Ishikawa (cell line): ENCODE measurements around the gene SLC27A5.

Experiments used
- FOXM1 ChIP-seq: IDR thresholded peaks from 2 replicates; pipeline ENCODE4 v1.6.1; 2012; ENCODE audit warnings: low read depth, borderline replicate concordance
- NFIC ChIP-seq: IDR thresholded peaks from 2 replicates; pipeline ENCODE4 v1.6.1; 2012
- RAD21 ChIP-seq: IDR thresholded peaks from 2 replicates; pipeline ENCODE4 v1.6.1; 2012; ENCODE audit warnings: low read depth
- TEAD4 ChIP-seq: IDR thresholded peaks from 2 replicates; pipeline ENCODE4 v1.6.1; 2012
- YY1 ChIP-seq: IDR thresholded peaks from 2 replicates; pipeline ENCODE4 v1.6.1; 2012; ENCODE audit warnings: low read depth
- ZBTB7A ChIP-seq: IDR thresholded peaks from 2 replicates; pipeline ENCODE4 v1.6.1; 2012; ENCODE audit warnings: low read depth
- TF ChIP-seq, protein P1 (sequence below): IDR thresholded peaks from 2 replicates; pipeline ENCODE4 v1.6.1; 2012; ENCODE audit warnings: low read depth, mild to moderate bottlenecking

DNA sequence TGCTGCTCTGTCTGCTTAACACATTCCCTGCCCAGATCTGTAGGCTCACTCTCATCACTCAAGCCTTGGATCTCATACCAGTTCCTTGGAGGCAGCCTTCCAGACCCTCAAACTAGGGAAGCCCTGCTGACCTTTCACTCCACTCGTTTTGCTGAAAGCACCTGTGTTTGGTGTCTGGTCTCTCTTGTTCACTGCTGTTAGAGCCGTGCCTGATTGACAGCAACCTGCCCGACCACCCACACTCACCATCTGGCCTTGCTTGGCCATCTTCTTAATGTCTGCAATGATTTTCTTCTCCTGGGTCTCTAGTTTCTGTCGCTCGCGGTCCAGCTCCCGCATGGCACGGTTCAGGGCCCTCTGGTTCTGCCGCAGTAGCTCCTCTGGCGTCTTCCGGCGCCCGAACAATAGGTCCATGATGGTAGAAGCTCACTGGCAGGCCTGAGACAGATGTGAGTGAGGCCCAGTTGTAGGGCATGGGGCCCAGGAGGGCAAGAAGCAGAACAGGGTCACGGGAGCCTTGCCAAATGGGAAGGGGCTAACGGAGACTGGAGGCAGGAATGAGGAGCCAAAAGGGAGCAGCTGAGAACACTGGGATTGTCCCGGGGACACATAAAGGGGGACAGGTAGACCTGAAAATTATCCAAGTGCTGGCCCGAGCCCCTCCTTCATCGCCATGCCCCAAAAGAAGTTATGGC is 42.2 kb upstream of the SLC27A5 start:
- TF ChIP-seq, protein P1, sequence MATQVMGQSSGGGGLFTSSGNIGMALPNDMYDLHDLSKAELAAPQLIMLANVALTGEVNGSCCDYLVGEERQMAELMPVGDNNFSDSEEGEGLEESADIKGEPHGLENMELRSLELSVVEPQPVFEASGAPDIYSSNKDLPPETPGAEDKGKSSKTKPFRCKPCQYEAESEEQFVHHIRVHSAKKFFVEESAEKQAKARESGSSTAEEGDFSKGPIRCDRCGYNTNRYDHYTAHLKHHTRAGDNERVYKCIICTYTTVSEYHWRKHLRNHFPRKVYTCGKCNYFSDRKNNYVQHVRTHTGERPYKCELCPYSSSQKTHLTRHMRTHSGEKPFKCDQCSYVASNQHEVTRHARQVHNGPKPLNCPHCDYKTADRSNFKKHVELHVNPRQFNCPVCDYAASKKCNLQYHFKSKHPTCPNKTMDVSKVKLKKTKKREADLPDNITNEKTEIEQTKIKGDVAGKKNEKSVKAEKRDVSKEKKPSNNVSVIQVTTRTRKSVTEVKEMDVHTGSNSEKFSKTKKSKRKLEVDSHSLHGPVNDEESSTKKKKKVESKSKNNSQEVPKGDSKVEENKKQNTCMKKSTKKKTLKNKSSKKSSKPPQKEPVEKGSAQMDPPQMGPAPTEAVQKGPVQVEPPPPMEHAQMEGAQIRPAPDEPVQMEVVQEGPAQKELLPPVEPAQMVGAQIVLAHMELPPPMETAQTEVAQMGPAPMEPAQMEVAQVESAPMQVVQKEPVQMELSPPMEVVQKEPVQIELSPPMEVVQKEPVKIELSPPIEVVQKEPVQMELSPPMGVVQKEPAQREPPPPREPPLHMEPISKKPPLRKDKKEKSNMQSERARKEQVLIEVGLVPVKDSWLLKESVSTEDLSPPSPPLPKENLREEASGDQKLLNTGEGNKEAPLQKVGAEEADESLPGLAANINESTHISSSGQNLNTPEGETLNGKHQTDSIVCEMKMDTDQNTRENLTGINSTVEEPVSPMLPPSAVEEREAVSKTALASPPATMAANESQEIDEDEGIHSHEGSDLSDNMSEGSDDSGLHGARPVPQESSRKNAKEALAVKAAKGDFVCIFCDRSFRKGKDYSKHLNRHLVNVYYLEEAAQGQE = no peak
- no peak for TF ChIP-seq RAD21
- TF ChIP-seq TEAD4 = no peak
- no peak for TF ChIP-seq YY1
- no peak for TF ChIP-seq NFIC
- no peak for TF ChIP-seq FOXM1
- no peak for TF ChIP-seq ZBTB7A
